Adrenal gland (tissue), 12 donors: ENCODE measurements around the gene MYO7A. TPM values are rescaled to one million over a fixed set of nuclear protein-coding genes. Genes with fewer than 3 reads are reported as not detected.
A peak's percentile ranks its signal among the peaks of the same experiment; 100 is the strongest.

Experiments
- DNase-seq, 7 donors: peaks; one replicate each; pipeline ENCODE4 v3.0.0-alpha.2; 2019 to 2020
- H3K27ac ChIP-seq, 5 donors: fragments of 200-600 bp; sonication (generic) in 4 of 5; 1 replicate in 3 of 5; 2 replicates in 2 of 5; pipeline versions ENCODE4 v1.5.1 to v1.8.0; 2016 to 2020; ENCODE audit warnings: mild to moderate bottlenecking in 1 of 5
- H3K27me3 ChIP-seq: fragments of 200-600 bp; 2 replicates; pipeline ENCODE4 v1.8.0; 2021
- H3K36me3 ChIP-seq, 2 donors: fragments of 200-600 bp; replicated peaks in 1 of 2; 1 replicate in 1 of 2; 2 replicates in 1 of 2; pipeline versions ENCODE4 v1.5.1 to v1.8.0; 2018 to 2022
- H3K4me1 ChIP-seq, 2 donors: fragments of 200-600 bp; replicated peaks in 1 of 2; 1 replicate in 1 of 2; 2 replicates in 1 of 2; pipeline versions ENCODE4 v1.5.1 to v1.8.0; 2018 to 2021
- H3K4me3 ChIP-seq, 4 donors: fragments of 200-600 bp; sonication (generic) in 3 of 4; one replicate each; pipeline ENCODE4 v1.5.1; 2016 to 2018
- H3K9me3 ChIP-seq, 3 donors: fragments of 200-600 bp; sonication (generic) in 1 of 3; replicated peaks in 1 of 3; 1 replicate in 2 of 3; 2 replicates in 1 of 3; pipeline versions ENCODE4 v1.5.1 to v1.8.0; 2016 to 2021
- CTCF ChIP-seq, 6 experiments: fragments of 450-650 bp in 4 of 6; fragments of 200-600 bp in 2 of 6; sonication (generic) in 1 of 6; IDR thresholded peaks; 1 replicate in 5 of 6; 2 replicates in 1 of 6; pipeline versions ENCODE4 v1.5.1 to v1.8.0; 2016 to 2021; ENCODE audit warnings: antibody characterized with exemption in 6 of 6, mild to moderate bottlenecking in 2 of 6, moderate library complexity in 1 of 6
- POLR2A ChIP-seq, 2 donors: fragments of 450-650 bp; IDR thresholded peaks; one replicate each; pipeline ENCODE4 v1.6.1; 2017; ENCODE audit warnings: antibody characterized with exemption in 2 of 2, mild to moderate bottlenecking in 2 of 2, moderate library complexity in 1 of 2
- WGBS, 4 donors: extraction: QIAGEN DNeasy Blood & Tissue Kit in 2 of 4; methylation state at CpG; one replicate each; pipeline versions ENCODE4 v1.1.5 to v1.1.7; 2013 to 2017; 5-methylcytosine and 5-hydroxymethylcytosine counted together
- intact Hi-C, 2 donors: fragments of 100-400 bp; cut with DNase I; formaldehyde crosslinking; loops; one replicate each; pipeline versions ENCODE4 v1.14.1 to v1.15.0; 2022 to 2023
- polyA plus RNA-seq, 3 donors: library from polyadenylated mRNA; stranded (reverse); fragments of 200-250 nt in 2 of 3; fragments of 350-450 nt in 1 of 3; fragmentation: Illumina TruSeq in 1 of 3; extraction: RNeasy Lipid Tissue Mini Kit (QIAGEN cat#74804) in 1 of 3; gene quantifications; one replicate each; pipeline ENCODE4 v1.2.3, GENCODE V29; 2013 to 2014
- total RNA-seq, 9 donors: library from RNA; depleted of rRNA in 4 of 9; stranded (reverse); fragments of >200 nt in 4 of 9; fragments of 120-200 nt in 1 of 9; fragmentation: NEBNext Ultra II Directional in 1 of 9; extraction: Animal tissue kit (Norgen Biotek cat#: 25700) in 1 of 9; gene quantifications; one replicate each; pipeline versions ENCODE4 v1.1.0 to v1.2.4, GENCODE V29; 2013 to 2023
- donor health status: healthy with polysubstance abuse.
- donor health status: Bipolar disorder and iron deficiency.
- donor health status: DM: yes; HTN: yes; CAD: no.
- donor health status: DM: no; HTN: no; CAD: no.
- donor health status: DM: no; HTN: no; CAD: no.
- donor health status: DM: yes; HTN: yes; CAD: no.

The MYO7A gene
- total and polyA plus RNA-seq, 12 donors, result 5.5 to 175 (median 91.6) TPM

DNA sequence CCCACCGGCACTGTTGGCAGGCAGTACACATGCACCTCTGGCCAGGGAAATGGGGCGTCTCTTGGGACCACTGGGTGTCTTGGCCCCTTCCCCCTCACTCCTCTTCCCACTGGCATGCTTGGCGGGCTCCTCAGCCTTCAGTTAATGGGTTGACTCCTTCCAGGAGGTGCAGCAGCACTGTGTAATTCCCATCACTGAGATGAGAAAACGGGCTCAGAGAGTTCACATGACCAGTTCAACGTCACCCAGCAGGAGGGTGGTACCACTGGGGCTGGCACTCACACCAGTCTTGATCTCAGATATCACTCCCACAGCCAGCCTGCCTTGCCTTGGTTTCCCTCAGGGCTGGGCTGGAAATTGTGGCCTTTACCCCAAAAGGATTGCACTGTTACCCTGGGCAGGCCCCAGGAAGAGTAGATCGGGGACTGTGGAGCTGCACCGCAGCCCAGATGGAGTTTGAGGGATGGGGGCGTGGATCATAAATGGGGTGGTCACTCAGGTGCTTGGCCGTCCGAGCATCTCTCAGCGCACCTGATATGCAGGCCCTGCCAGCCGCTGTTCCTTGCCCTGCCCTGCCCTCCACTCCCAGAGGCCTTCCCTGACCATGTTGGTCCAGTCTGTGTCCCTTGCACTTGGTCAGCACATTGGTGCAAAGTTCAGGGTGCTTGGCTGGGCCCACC is 44.3 kb upstream of the MYO7A start:
- 91 to 95% (median 93%) methylated on average over 10 to 12 of the region's 12 CpGs for WGBS, 4 donors
- H3K4me1 ChIP-seq, result peaks cover 21 to 33% of the 10 kb centered on the region in 2 donors
- H3K27me3 ChIP-seq, result no peaks in the 10 kb centered on the region
- H3K36me3 ChIP-seq, result no peaks in the 10 kb centered on the region
- no peaks in the 10 kb centered on the region for H3K9me3 ChIP-seq
- peak in 4 of 7 donors; percentile 0 to 53 (median 12) for DNase-seq
- TF ChIP-seq POLR2A (IDR thresholded peaks at IDR 0.05) (no peak), CTCF (IDR thresholded peaks at IDR 0.05) (no peak)
- intact Hi-C loops, result no loop called here
- peak overlapping the region in 2 of 5 donors; percentile 84 to 95 for H3K27ac ChIP-seq
- no peak overlapping the region for H3K4me3 ChIP-seq

- Histone ChIP-seq H3K36me3 (no peaks in the 10 kb centered on the region), H3K9me3 (no peaks in the 10 kb centered on the region), H3K4me3 (no peak overlapping the region), H3K4me1 (peaks cover 21 to 33% of the 10 kb centered on the region in 2 donors), H3K27me3 (no peaks in the 10 kb centered on the region), H3K27ac (peak overlapping the region in 1 of 5 donors; percentile 63)
- no peak for TF ChIP-seq POLR2A (IDR thresholded peaks at IDR 0.05)
- TF ChIP-seq CTCF (IDR thresholded peaks at IDR 0.05), result no peak
- peak in 6 of 7 donors; percentile 47 to 66 (median 50) for DNase-seq
- intact Hi-C loops, result no loop called here
- WGBS, 4 donors, result 57 to 72% (median 67%) methylated on average over 11 to 25 of the region's 25 CpGs
Observed at GRCh38 chr11:77084581-77085191, 43.4 kb upstream of the MYO7A start.

DNA sequence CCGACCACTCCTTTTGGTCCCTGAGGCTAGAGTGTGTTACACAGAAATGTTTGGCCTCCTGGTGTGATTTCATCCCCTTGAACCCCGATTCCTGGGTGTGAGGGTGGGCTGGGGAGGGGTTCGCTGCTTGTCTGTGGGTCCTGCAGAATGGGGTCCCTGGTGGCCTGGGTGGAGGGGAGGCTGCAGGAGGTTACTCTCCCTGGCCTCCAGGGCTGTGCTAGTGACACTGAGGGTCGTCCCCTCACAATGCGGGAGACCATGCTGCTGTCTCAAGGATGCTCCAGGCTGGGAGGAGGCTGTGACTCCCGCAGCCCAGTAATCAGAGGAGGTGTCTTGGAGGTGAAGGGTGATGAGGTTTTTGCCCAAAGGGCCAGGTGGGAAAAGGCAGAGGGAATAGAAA is 42.4 kb upstream of the MYO7A start:
- intact Hi-C loops, result no loop called here
- Histone ChIP-seq H3K27me3 (no peaks in the 10 kb centered on the region), H3K4me3 (no peak overlapping the region), H3K4me1 (peaks cover 21 to 33% of the 10 kb centered on the region in 2 donors), H3K9me3 (no peaks in the 10 kb centered on the region), H3K36me3 (no peaks in the 10 kb centered on the region), H3K27ac (peak overlapping the region in 1 of 5 donors; percentile 69)
- 82 to 92% (median 86%) methylated on average over 2 to 6 of the region's 6 CpGs for WGBS, 4 donors
- peak in 3 of 7 donors; percentile 5 to 43 (median 18) for DNase-seq
- TF ChIP-seq CTCF (IDR thresholded peaks at IDR 0.05), result no peak
- TF ChIP-seq POLR2A (IDR thresholded peaks at IDR 0.05), result no peak

- intact Hi-C loops, result no loop called here
- WGBS, 4 donors, result 76 to 86% (median 83%) methylated on average over 10 to 23 of the region's 23 CpGs
- peak overlapping the region in 2 of 5 donors; percentile 54 to 69 for H3K27ac ChIP-seq
- no peak overlapping the region for H3K4me3 ChIP-seq
- H3K27me3 ChIP-seq, result no peaks in the 10 kb centered on the region
- DNase-seq, result peak in 3 of 7 donors; percentile 8 to 25 (median 22)
- TF ChIP-seq POLR2A (IDR thresholded peaks at IDR 0.05), result no peak
- TF ChIP-seq CTCF (IDR thresholded peaks at IDR 0.05), result no peak
- no peaks in the 10 kb centered on the region for H3K36me3 ChIP-seq
- H3K4me1 ChIP-seq, result peaks cover 21 to 29% of the 10 kb centered on the region in 2 donors
- H3K9me3 ChIP-seq, result no peaks in the 10 kb centered on the region
Observed at GRCh38 chr11:77086521-77087472, 41.2 kb upstream of the MYO7A start.
